DND-41 (cell line): ENCODE data around the gene COL23A1.

ENCODE experiments used
- ATAC-seq: fragments of 200-7000 bp; cut with Tn5 transposase; 3 replicates; pipeline ENCODE4 v1.9.1; 2021; ENCODE audit warnings: low read depth; ENCODE audit not compliant: insufficient read depth
- DNase-seq: peaks from one replicate; pipeline ENCODE4 v3.0.0-alpha.2; 2020
- H2AFZ ChIP-seq: 2 replicates; pipeline ENCODE4 v1.6.0; 2012; ENCODE audit warnings: low read depth, low read length
- H3K27ac ChIP-seq: 2 replicates; pipeline ENCODE4 v1.5.1; 2012; ENCODE audit warnings: low read length, inconsistent platforms
- H3K27me3 ChIP-seq: fragments of 200-600 bp; sonication (generic); 2 replicates; pipeline ENCODE4 v1.6.0; 2012; ENCODE audit warnings: low read length, mild to moderate bottlenecking, inconsistent platforms; ENCODE audit not compliant: insufficient read depth, poor library complexity
- H3K36me3 ChIP-seq: 2 replicates; pipeline ENCODE4 v1.5.1; 2012; ENCODE audit warnings: low read length, inconsistent platforms; ENCODE audit not compliant: insufficient read depth
- H3K4me1 ChIP-seq: 2 replicates; pipeline ENCODE4 v1.5.1; 2012; ENCODE audit warnings: mild to moderate bottlenecking, low read length; ENCODE audit not compliant: insufficient read depth
- H3K4me2 ChIP-seq: 2 replicates; pipeline ENCODE4 v1.6.0; 2012; ENCODE audit warnings: mild to moderate bottlenecking, moderate library complexity, low read length, inconsistent platforms; ENCODE audit not compliant: insufficient read depth
- H3K4me3 ChIP-seq, 2 experiments: fragments of 200-600 bp in 1 of 2; shearing (Covaris generic) in 1 of 2; 2 replicates each; pipeline ENCODE4 v1.5.1; 2012 to 2016; ENCODE audit warnings: inconsistent platforms in 2 of 2, low read length in 2 of 2, mild to moderate bottlenecking in 2 of 2, low read depth in 1 of 2, moderate library complexity in 1 of 2
- H3K79me2 ChIP-seq: 2 replicates; pipeline ENCODE4 v1.6.0; 2012; ENCODE audit warnings: low read length, inconsistent platforms; ENCODE audit not compliant: insufficient read depth
- H3K9ac ChIP-seq: 2 replicates; pipeline ENCODE4 v1.6.0; 2012; ENCODE audit warnings: low read depth, mild to moderate bottlenecking, inconsistent platforms, low read length, moderate library complexity
- H3K9me3 ChIP-seq: 2 replicates; pipeline ENCODE4 v1.5.1; 2012; ENCODE audit warnings: low read length, moderate library complexity, mild to moderate bottlenecking, inconsistent platforms; ENCODE audit not compliant: insufficient read depth, severe bottlenecking
- H4K20me1 ChIP-seq: 2 replicates; pipeline ENCODE4 v1.6.0; 2012; ENCODE audit warnings: low read length; ENCODE audit not compliant: insufficient read depth
- EZH2 ChIP-seq: IDR thresholded peaks from 3 replicates; pipeline ENCODE4 v1.6.1; 2012; ENCODE audit warnings: borderline replicate concordance, low read depth, mild to moderate bottlenecking, moderate library complexity, low read length, inconsistent platforms; ENCODE audit not compliant: severe bottlenecking
- TF ChIP-seq, protein P1 (sequence below): IDR thresholded peaks from 2 replicates; pipeline ENCODE4 v1.5.1; 2012; ENCODE audit warnings: borderline replicate concordance, low read length, moderate library complexity, mild to moderate bottlenecking; ENCODE audit not compliant: poor library complexity, severe bottlenecking; ENCODE audit errors: extremely low read depth

COL23A1 gene

DNA sequence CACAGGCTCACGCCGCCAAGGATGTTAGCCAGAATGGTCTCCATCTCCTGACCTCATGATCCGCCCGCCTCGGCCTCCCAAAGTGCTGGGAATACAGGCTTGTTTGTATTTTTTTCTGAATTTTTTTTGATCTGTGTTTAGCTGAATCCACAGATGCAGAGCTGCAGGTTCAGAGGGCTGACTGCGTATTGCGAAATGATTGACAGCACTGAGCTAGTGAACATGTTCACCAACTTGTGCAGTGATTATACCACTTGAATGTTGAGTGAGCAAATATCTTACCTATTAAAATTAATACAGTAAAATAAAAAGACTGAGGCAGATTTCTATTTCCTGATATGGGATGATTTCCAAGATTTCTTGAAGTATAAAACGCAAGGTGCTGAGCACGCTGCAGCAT, 234.5 kb downstream of the COL23A1 start:
- TF ChIP-seq, protein P1, sequence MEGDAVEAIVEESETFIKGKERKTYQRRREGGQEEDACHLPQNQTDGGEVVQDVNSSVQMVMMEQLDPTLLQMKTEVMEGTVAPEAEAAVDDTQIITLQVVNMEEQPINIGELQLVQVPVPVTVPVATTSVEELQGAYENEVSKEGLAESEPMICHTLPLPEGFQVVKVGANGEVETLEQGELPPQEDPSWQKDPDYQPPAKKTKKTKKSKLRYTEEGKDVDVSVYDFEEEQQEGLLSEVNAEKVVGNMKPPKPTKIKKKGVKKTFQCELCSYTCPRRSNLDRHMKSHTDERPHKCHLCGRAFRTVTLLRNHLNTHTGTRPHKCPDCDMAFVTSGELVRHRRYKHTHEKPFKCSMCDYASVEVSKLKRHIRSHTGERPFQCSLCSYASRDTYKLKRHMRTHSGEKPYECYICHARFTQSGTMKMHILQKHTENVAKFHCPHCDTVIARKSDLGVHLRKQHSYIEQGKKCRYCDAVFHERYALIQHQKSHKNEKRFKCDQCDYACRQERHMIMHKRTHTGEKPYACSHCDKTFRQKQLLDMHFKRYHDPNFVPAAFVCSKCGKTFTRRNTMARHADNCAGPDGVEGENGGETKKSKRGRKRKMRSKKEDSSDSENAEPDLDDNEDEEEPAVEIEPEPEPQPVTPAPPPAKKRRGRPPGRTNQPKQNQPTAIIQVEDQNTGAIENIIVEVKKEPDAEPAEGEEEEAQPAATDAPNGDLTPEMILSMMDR: no peak
- TF ChIP-seq EZH2: no peak
- H3K4me3 ChIP-seq: no peak overlapping the region
- H3K27me3 ChIP-seq: no peaks in the 10 kb centered on the region
- H3K79me2 ChIP-seq: no peaks in the 10 kb centered on the region
- DNase-seq (no peak), ATAC-seq (no peak)
- no peak overlapping the region for H3K27ac ChIP-seq
- H4K20me1 ChIP-seq: no peaks in the 10 kb centered on the region
- H3K4me1 ChIP-seq: no peaks in the 10 kb centered on the region
- no peak overlapping the region for H2AFZ ChIP-seq
- H3K36me3 ChIP-seq: no peaks in the 10 kb centered on the region
- no peak overlapping the region for H3K9ac ChIP-seq
- no peaks in the 10 kb centered on the region for H3K9me3 ChIP-seq
- H3K4me2 ChIP-seq: no peak overlapping the region

DNA sequence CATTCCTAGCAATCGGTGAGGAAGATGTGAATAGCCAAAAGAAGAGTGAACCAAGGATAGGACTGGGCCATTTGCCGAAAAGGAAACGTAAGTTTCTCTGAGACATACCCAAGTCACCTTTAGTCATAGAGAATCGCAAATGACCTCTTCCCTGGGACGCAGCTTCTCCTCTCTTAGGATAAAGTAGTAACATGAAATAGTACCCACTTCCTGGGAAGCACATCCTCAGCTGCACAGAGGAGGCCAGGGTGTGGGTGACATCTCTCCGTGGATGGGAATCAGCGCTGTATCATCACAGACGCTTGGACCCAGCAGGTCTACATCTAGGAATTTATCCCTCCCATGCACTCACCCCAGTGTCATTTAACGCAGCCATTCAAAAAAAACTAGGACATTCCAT, 236.7 kb downstream of the COL23A1 start:
- ATAC-seq (no peak), DNase-seq (no peak)
- no peak overlapping the region for H2AFZ ChIP-seq
- TF ChIP-seq EZH2: no peak
- TF ChIP-seq, protein P1: no peak
- H3K4me1 ChIP-seq: no peaks in the 10 kb centered on the region
- H3K27ac ChIP-seq: no peak overlapping the region
- H3K79me2 ChIP-seq: no peaks in the 10 kb centered on the region
- no peak overlapping the region for H3K4me2 ChIP-seq
- H3K4me3 ChIP-seq: no peak overlapping the region
- no peaks in the 10 kb centered on the region for H3K9me3 ChIP-seq
- no peaks in the 10 kb centered on the region for H4K20me1 ChIP-seq
- H3K9ac ChIP-seq: no peak overlapping the region
- H3K27me3 ChIP-seq: no peaks in the 10 kb centered on the region
- no peaks in the 10 kb centered on the region for H3K36me3 ChIP-seq

DNA sequence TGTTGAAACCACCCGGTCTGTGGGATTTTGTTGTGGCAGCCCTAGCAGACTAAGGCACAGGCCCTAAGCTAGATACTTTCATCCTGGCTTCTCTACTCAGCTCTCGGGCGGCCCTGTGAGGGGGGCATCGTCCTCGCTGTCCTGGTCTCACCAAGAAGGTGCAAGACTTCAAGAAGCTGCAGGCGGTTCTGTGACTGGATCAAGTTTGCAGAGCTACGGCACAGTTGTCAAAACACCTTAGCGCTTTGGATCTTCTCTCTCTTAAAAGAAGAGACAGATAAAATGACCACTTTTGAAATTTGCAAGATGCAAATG, 238.2 kb downstream of the COL23A1 start:
- Histone ChIP-seq H3K79me2 (no peaks in the 10 kb centered on the region), H3K4me2 (no peak overlapping the region), H3K4me1 (no peaks in the 10 kb centered on the region), H3K27ac (no peak overlapping the region), H3K9ac (no peak overlapping the region), H4K20me1 (no peaks in the 10 kb centered on the region), H3K36me3 (no peaks in the 10 kb centered on the region), H3K4me3 (no peak overlapping the region), H3K27me3 (no peaks in the 10 kb centered on the region), H3K9me3 (no peaks in the 10 kb centered on the region), H2AFZ (no peak overlapping the region)
- TF ChIP-seq, protein P1: no peak
- no peak for TF ChIP-seq EZH2
- no peak for ATAC-seq
- no peak for DNase-seq

DNA sequence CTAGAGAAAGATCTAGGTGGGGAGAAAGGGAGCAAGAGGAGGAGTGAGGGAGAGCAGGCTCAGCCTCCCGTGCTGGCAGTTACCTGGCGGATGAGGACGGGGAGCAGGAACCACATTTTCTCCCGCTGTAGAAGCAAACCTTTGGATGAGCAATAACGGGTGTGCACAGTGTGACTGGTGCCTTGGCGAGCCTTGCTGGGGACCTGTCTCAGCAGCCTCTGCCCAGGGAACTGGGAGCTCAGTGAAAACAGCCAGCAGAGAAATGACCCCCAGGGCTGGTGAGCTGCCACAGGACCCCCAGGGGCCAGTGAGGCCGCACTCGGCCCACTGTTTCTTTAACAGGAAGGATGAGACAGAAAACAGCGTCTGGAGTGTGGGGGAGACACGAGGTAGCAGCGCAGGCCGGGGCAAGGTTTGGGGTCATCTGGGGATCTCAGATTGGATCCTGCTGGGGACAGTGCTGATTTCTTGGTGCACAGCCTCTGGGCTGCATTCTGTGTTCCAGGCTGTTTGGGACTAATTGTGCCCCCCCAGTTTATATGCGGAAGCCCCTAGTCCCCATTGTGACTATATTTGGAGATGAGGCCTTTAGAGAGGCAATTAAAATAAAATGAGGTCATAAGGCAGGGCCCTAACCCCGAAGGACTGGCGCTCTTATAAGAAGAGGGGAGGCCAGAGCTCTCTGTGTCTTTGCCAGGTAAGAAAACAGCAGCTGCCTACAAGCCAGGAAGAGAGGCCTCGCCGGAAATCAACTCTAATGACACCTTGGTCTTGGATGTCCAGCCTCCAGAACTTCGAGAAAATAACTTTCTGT, 238.8 kb downstream of the COL23A1 start:
- Histone ChIP-seq H3K4me2 (no peak overlapping the region), H3K9ac (no peak overlapping the region), H2AFZ (no peak overlapping the region), H4K20me1 (no peaks in the 10 kb centered on the region), H3K79me2 (no peaks in the 10 kb centered on the region), H3K9me3 (no peaks in the 10 kb centered on the region), H3K4me1 (no peaks in the 10 kb centered on the region), H3K27me3 (no peaks in the 10 kb centered on the region), H3K4me3 (no peak overlapping the region), H3K36me3 (no peaks in the 10 kb centered on the region), H3K27ac (no peak overlapping the region)
- DNase-seq: no peak
- ATAC-seq: no peak
- TF ChIP-seq, protein P1: no peak
- no peak for TF ChIP-seq EZH2
